GM12891 (cell line): ENCODE results near the gene ZNF878.

Experiments used
- POLR2A ChIP-seq: IDR thresholded peaks from 2 replicates; pipeline ENCODE4 v1.6.1; 2011; ENCODE audit warnings: low read depth, low read length, control low read depth
- POLR2AphosphoS5 ChIP-seq: IDR thresholded peaks from 2 replicates; pipeline ENCODE4 v1.6.1; 2011; ENCODE audit warnings: low read depth, low read length, control low read depth
- POU2F2 ChIP-seq: IDR thresholded peaks from 2 replicates; pipeline ENCODE4 v1.6.1; 2011; ENCODE audit warnings: low read depth, mild to moderate bottlenecking, control low read depth, low read length, moderate library complexity

DNA sequence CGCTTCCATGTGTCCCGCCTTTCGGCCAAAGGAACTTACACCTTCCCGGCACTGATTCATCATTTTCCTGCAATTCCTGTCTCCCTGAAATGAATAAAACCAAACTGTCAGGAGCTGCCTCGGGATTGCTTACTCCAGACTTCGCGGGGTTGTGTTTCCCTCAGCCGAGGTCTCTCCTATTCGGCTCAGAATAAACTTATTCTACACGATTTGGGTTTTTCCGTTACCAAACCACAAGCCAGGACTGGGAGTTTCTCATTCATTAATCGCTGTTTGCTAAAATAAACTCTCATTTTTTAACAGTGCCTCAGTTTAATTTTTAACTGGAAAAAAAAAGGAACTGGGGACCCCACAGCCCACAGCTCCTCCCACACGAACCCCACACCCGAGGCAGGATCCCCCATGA, 667 bp downstream of the ZNF878 start:
- no peak for TF ChIP-seq POLR2A
- no peak for TF ChIP-seq POLR2AphosphoS5
- TF ChIP-seq POU2F2, result no peak
